ELR (cell line): ENCODE results near the gene MARS1.
A peak's percentile ranks its signal among the peaks of the same experiment; 100 is the strongest.

Source experiments
- DNase-seq: peaks from one replicate; pipeline ENCODE4 v3.0.0-alpha.2; 2015; ENCODE audit warnings: low read depth

Gene MARS1

DNA sequence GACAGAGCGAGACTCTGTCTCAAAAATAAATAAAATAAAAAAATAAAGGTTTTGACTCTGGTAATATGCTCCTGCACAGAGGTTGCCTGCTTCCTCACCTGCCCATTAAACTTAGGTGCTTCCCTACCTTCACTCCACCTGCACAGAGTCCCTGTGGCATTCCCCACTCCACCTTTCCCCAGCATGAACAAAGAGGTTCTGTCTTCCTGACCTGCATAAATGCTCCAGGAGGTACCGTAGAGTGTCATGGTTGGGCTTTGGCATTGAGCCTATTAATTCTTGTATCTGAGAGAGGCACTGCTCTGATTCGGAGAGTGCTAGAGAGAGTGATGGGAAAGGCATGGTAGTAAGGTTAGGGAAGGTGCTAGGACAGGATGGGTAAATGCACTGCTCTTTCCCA lies 14.5 kb upstream of the MARS1 start:
- no peak for DNase-seq

- no peak for DNase-seq
These were observed 14.0 kb upstream of the MARS1 start for GRCh38 chr12:57473886-57474285.

DNA sequence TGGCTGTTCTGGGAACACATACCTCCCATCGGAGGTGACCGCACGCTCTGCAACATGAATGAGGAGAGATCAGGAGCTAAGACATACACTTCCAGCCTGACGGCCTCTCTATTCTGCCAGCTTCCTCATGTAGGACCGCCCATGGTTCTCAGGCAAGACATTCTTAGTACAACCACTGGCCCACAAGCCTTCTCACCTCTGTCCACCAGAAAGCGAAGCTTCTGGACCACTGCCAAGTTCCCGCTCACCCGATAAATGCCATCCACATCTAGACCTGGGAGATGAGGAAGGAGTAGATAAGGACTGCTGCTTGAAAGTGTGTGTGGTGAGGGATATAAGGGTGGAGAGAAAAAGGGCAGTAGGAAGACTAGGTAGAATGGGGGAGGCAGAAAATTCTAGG lies 13.4 kb upstream of the MARS1 start:
- no peak for DNase-seq

- DNase-seq: no peak
These were observed 13.0 kb upstream of the MARS1 start for GRCh38 chr12:57474862-57475261.

DNA sequence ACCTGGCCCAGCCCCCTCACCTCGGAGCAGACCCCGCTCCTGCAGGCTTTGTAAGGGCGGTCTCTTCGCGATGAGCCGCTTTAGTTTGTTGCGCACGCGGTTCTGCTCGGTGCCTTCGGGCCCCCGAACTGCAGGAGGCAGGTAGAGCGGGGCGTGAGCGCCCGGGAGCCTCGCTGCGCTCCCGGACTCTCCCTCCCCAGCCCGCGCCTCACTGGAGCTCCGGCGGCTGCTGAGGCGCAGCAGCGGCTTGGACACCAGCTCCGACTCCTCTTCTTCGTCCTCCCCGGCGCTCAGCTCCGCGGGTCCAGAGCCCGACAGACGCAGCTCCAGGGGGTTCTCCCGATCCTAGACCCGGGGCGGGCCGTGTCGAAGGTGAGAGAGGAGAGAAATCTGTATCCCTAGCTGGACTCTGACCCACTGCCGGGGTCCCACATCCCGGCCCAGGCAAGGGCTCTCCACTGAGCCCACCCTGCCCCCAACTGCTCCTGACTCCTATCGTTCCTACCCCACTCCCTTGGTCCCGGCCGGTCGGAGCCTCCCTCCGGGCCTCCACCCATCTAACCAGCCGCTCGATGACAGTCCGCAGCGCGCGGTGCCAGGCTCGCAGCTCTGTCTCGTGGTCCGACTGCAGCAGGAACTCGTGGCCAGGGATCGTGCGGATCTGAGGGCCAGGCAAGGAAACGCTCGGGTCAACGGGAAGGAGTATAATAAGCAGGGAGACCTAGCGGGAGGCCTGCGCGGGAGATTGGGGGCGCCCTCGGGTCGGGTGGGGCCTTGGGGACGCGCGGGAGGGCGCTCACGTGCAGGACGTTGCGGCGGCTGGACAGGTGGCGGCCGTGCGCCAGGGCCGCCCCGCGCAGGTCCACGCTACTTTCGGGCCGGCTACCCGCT lies 12.4 kb upstream of the MARS1 start:
- peak; percentile 40 for DNase-seq

DNA sequence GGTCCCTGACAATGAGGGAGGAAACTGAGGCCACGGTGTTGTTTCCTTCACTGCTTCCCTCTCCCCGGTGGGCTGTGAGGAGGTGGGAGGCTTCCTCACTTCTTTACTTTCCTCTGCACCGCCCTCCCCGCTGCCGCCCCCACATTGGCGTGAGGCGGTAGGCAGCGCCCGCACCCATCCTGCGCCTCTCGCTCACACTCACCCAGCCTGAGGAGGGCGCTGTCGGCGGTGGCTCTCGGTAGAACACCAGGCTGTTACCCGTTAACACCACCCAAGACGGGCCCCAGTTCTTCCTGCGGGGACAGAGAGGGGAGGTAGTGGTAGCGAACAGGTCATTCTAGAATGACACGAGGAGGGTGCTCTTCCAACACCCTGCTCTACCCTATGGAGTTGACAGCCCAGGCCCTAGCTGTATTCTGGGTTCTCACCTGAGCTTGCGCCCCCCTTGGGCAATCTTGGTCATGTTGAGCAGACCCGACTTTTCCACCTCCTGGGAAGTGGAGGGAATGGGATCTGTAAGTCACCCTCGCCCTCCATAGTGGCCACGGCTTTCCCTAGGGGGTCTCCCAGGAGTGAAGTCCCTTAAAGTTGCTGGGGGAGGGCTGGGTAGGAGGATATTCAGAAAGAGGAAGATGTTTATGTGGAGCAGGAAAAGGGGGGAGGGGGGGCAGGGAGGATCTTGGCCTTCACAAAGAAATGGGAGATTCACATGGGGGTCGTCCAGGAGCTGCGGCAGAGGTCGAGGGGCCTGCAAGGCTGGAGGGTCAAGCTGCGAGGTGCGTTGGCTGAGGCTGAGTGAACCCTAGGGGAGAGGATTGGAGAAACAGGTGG lies 11.5 kb upstream of the MARS1 start:
- no peak for DNase-seq

DNA sequence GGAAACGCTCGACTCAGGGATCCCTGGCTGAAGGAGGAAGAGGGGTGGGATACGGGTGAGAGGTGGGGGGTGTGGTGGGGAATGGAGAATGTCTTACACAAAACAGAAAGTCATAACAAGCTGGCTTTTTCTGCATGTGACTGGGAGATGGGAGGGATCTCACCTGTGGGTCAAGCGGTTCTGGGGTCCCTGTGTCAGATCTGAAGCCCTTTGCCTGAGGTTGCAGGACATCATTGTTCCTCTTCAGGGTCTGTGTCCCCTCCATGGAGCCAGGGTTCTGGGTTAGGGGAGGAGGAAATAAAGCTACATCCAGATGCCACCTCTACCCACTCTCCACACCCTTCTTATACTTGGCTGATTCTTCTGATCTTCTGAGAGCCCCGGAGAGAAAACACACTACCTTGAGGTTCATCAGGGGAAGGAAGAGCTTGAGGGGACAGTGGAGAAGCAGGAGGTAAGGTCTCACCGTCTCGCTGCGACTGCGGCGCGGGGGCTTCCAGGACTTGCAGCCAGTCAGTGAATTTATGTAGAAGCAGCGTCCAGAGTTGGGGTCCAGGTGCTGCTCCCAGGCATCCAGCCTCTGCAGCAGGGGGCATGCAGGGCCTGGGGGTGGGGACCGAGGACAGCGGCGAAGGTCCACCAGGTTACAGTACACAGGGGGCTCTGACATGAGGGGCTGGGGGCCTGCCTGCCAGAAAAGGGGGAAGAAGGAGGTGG lies 10.7 kb upstream of the MARS1 start:
- DNase-seq: no peak

- peak; percentile 39 for DNase-seq
These were observed 9.9 kb upstream of the MARS1 start for GRCh38 chr12:57477710-57478681.

DNA sequence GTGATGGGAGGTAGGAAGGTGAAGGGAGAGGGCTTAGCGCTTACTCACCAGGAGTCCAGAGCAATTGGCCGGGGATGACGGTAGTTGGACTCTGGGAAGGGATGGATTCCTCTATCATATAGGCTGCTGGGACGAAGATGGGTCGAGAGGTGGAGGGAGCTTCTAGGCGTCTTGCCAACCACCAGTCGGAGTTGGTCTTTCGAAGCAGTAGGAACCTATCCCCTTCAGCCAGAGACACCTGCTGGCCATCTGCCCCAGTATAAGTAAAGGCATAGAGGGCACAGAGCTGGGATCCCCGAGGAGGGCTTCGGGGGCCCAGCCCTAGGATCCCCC lies 8.9 kb upstream of the MARS1 start:
- DNase-seq: no peak

DNA sequence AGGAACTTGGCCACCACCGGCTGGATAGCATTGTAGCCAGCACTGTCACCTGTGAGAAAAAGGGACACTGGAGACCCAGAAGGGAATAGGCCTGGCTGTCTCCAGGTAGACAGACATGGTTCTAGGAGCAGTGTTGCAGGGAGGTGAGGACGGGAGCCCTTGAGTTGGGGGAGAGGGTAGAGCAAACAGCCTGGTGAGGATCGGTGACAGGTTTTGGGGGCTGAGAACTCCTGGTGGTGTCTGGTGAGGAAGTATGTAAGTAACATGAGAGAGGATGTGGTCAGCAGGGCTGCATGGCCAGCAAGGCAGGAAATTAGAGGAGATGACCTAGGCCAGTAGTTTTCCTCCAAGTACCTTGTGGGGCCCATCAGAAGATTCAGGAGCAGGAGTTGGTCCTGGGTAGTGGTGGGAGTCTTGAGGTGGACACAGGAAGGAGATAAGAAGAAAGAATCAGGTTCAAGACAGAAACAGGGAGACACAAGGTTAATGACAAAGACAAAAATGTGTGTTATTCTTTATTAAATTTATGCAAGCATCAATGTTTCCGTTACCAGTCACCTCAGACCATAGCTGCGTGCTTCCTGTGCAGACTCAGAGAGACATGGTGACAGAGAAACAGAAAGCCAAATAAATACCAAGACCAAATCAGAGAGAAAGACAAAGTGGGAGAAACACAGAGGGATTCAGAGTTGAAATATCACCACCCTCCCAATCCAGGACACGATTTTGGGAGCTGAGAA lies 8.3 kb upstream of the MARS1 start, which contains the start of gene ARHGAP9:
ARHGAP9 (minus strand) TSS at position 491 of the 740 bp plus-strand sequence; CDS start at position 31, 460 bp downstream.
- peak; percentile 29 for DNase-seq

DNA sequence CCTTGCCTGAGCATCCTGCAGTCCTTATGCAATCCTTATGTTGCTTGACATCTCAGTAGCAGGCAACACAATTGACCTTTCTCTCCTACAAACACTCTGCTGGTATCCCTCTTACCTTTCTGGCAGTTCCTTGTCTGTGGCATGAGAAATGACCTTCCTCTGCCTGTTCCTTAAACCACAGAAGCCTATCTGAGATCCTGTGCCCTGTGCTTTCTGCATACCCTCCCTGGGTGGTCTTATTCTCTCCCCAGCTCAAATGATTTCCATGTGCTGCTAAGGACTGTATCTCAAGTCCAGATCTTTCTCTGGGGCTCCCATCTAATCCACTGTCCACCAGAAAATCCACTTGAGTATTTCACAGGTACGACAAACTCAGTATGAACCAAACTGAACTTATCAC lies 6.2 kb upstream of the MARS1 start:
- no peak for DNase-seq

- peak; percentile 35 for DNase-seq
These were observed 4.4 kb upstream of the MARS1 start for GRCh38 chr12:57483466-57483865.

GRCh38 chr12:57485695-57486094 lies 2.2 kb upstream of the MARS1 start:
- no peak for DNase-seq

DNA sequence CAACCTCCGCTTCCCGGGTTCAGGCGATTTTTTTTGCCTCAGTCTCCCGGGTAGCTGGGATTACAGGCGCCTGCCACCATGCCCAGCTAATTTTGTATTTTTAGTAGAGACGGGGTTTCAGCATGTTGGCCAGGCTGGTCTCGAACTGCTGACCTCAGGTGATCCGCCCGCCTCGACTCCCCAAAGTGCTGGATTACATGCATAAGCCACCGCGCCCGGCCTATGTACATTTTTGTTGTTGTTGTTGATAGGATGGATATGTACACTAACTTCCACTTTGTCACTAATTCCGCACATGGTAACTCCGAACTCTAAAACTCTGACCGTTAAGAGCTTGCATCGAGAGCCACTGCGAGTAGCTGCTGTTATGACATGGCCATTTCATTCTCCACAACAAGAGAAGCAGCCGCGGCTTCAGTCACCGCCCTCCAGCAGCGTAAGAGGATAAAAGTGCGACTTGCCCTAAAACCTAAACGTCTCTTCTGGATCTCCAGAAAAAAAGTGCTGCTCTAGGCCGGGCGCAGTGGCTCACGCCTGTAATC lies 742 bp upstream of the MARS1 start:
- no peak for DNase-seq

DNA sequence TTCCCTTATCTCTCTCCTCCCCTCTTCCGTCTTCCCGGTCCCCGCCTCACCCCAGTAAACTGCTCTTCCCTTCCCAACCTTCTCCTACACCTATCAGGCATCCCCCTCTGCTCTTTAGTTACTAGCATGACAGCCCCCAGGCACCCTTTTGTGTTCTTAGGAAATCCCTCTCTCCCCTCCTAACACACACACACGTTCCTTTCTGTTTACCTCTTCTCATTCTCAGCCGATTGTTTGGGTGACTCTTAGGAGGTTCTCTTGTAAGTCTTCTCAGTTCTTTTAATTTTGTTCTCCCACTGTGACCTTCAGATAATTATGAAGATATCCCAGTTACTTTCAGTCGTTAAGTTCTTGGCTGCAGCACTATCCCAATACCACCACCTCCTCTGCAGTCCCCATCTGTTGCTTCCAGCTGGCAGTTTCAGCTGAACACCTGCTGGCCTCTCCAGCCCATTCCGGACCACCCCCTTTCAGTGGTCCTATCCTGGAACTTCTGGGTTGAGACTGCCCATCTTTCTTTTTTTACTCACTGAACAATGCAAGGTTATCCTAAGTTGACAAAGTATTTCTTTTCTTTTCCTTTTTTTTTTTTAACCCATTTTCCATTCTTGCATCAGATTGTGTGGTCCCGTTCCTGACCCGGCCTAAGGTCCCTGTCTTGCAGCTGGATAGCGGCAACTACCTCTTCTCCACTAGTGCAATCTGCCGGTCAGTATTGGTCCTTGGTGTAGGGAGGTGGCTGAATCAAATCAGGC lies 711 bp downstream of the MARS1 start:
- peak; percentile 15 for DNase-seq

GRCh38 chr12:57489157-57489641 lies 1.3 kb downstream of the MARS1 start:
- peak; percentile 60 for DNase-seq

GRCh38 chr12:57490126-57490525 lies 2.3 kb downstream of the MARS1 start:
- no peak for DNase-seq

GRCh38 chr12:57491393-57492280 lies 3.8 kb downstream of the MARS1 start:
- peak; percentile 36 for DNase-seq
